Measurements from ENCODE around the gene LRRK1. TPM values are rescaled to one million over a fixed set of nuclear protein-coding genes. Genes with fewer than 3 reads are reported as not detected.

The LRRK1 gene
- total and polyA plus RNA-seq, 2 experiments from 2014 or later = 2.6 to 4.5 TPM

GRCh38 chr15:100923902-100924301, 4.7 kb downstream of the LRRK1 start (continued):
- TF ChIP-seq REST (IDR thresholded peaks at IDR 0.05; ENCODE audit: unreplicated experiment) (no peak), ETS1 (IDR thresholded peaks at IDR 0.05) (no peak), EZH2phosphoT487 (IDR thresholded peaks at IDR 0.05; ENCODE audit: unreplicated experiment) (no peak), CTCF (conservative IDR thresholded peaks at IDR 0.05; ENCODE audit: low read depth in 2 of 2) (no peak), CREB1 (CRISPR knock-in tag; IDR thresholded peaks at IDR 0.05; ENCODE audit: low read depth) (no peak), ZNF114 (CRISPR knock-in tag; IDR thresholded peaks at IDR 0.05) (no peak), EZH2 (IDR thresholded peaks at IDR 0.05; ENCODE audit: low read depth, unreplicated experiment) (no peak)

- no peak overlapping the region for H3K27ac Mint-ChIP-seq
- H3K9me2 ChIP-seq (ENCODE audit: insufficient read depth) = no peaks in the 10 kb centered on the region
- no peaks in the 10 kb centered on the region for H3K9me3 Mint-ChIP-seq
- ATAC-seq (no peak), DNase-seq (ENCODE audit: low spot score) (no peak)
- H3K4me3 ChIP-seq = no peak overlapping the region
- H3K27me3 Mint-ChIP-seq (ENCODE audit: insufficient read depth, low read depth, poor library complexity) = peaks cover 39% of the 10 kb centered on the region
- H3K4me2 ChIP-seq = no peak overlapping the region
- no peaks in the 10 kb centered on the region for H3K79me2 ChIP-seq (replicated peaks; ENCODE audit: insufficient read depth)
- H3F3A ChIP-seq (replicated peaks; ENCODE audit: low read depth) = no peaks in the 10 kb centered on the region
- no peaks in the 10 kb centered on the region for H4K20me1 ChIP-seq (replicated peaks; ENCODE audit: insufficient read depth)
- H3K4me3 Mint-ChIP-seq = no peak overlapping the region
- no peaks in the 10 kb centered on the region for H3K36me3 Mint-ChIP-seq (ENCODE audit: low read depth)
- no peaks in the 10 kb centered on the region; the same call in 1 of the 2 replicates for H3K4me1 ChIP-seq (ENCODE audit: insufficient read depth)
- peaks cover 45% of the 10 kb centered on the region for H3K27me3 ChIP-seq (ENCODE audit: insufficient read depth)
- H3K36me3 ChIP-seq (ENCODE audit: insufficient read depth) = no peaks in the 10 kb centered on the region
- peaks cover 10% of the 10 kb centered on the region for H3K4me1 Mint-ChIP-seq
- no peak overlapping the region for H2AFZ ChIP-seq
- H3K27ac ChIP-seq (ENCODE audit: low read depth) = no peak overlapping the region
- TF ChIP-seq ZNF462 (CRISPR knock-in tag; IDR thresholded peaks at IDR 0.05) = no peak
- no peak for TF ChIP-seq ZNF114 (CRISPR knock-in tag; IDR thresholded peaks at IDR 0.05)
- no peak for TF ChIP-seq CTCF (conservative IDR thresholded peaks at IDR 0.05; ENCODE audit: low read depth in 2 of 2)
- TF ChIP-seq CREB1 (CRISPR knock-in tag; IDR thresholded peaks at IDR 0.05; ENCODE audit: low read depth) = no peak
- TF ChIP-seq EZH2 (IDR thresholded peaks at IDR 0.05; ENCODE audit: low read depth, unreplicated experiment) = no peak
- no peak for TF ChIP-seq EZH2phosphoT487 (IDR thresholded peaks at IDR 0.05; ENCODE audit: unreplicated experiment)
- TF ChIP-seq POLR2AphosphoS5 (IDR thresholded peaks at IDR 0.05; ENCODE audit: low read depth) = no peak
Observed at GRCh38 chr15:100924436-100924835, 5.3 kb downstream of the LRRK1 start.

All from GM23338 (cell line).